SJCRH30 (cell line): ENCODE results near the gene TIAM1. TPM values are rescaled to one million over a fixed set of nuclear protein-coding genes. Genes with fewer than 3 reads are reported as not detected.
A peak's percentile ranks its signal among the peaks of the same experiment; 100 is the strongest.

Experiments
- DNase-seq, 2 experiments: peaks; one replicate each; pipeline ENCODE4 v3.0.0-alpha.2; 2015 to 2020
- H3K27ac ChIP-seq: fragments of 250-450 bp; sonication (Bioruptor Pico); 2 replicates; pipeline ENCODE4 v1.5.1; 2020; ENCODE audit warnings: mild to moderate bottlenecking, moderate library complexity
- H3K27me3 ChIP-seq: fragments of 250-450 bp; sonication (Bioruptor Pico); 2 replicates; pipeline ENCODE4 v1.5.1; 2020; ENCODE audit warnings: mild to moderate bottlenecking, moderate library complexity
- H3K36me3 ChIP-seq: fragments of 250-450 bp; sonication (Bioruptor Pico); 2 replicates; pipeline ENCODE4 v1.5.1; 2020; ENCODE audit warnings: mild to moderate bottlenecking, moderate library complexity
- H3K4me1 ChIP-seq: fragments of 250-450 bp; sonication (Bioruptor Pico); 2 replicates; pipeline ENCODE4 v1.5.1; 2020; ENCODE audit warnings: mild to moderate bottlenecking, moderate library complexity
- H3K4me3 ChIP-seq: fragments of 250-450 bp; sonication (Bioruptor Pico); 2 replicates; pipeline ENCODE4 v1.5.1; 2020; ENCODE audit warnings: mild to moderate bottlenecking, moderate library complexity
- H3K9me3 ChIP-seq: fragments of 250-450 bp; sonication (Bioruptor Pico); replicated peaks from 2 replicates; pipeline ENCODE4 v1.5.1; 2020; ENCODE audit warnings: mild to moderate bottlenecking, moderate library complexity
- total RNA-seq: library from RNA; depleted of rRNA; stranded (reverse); fragments of >200 nt; shearing (Covaris generic); gene quantifications from 2 replicates; pipeline ENCODE4 v1.2.3, GENCODE V29; 2014; rRNA removed

The TIAM1 gene, protein sequence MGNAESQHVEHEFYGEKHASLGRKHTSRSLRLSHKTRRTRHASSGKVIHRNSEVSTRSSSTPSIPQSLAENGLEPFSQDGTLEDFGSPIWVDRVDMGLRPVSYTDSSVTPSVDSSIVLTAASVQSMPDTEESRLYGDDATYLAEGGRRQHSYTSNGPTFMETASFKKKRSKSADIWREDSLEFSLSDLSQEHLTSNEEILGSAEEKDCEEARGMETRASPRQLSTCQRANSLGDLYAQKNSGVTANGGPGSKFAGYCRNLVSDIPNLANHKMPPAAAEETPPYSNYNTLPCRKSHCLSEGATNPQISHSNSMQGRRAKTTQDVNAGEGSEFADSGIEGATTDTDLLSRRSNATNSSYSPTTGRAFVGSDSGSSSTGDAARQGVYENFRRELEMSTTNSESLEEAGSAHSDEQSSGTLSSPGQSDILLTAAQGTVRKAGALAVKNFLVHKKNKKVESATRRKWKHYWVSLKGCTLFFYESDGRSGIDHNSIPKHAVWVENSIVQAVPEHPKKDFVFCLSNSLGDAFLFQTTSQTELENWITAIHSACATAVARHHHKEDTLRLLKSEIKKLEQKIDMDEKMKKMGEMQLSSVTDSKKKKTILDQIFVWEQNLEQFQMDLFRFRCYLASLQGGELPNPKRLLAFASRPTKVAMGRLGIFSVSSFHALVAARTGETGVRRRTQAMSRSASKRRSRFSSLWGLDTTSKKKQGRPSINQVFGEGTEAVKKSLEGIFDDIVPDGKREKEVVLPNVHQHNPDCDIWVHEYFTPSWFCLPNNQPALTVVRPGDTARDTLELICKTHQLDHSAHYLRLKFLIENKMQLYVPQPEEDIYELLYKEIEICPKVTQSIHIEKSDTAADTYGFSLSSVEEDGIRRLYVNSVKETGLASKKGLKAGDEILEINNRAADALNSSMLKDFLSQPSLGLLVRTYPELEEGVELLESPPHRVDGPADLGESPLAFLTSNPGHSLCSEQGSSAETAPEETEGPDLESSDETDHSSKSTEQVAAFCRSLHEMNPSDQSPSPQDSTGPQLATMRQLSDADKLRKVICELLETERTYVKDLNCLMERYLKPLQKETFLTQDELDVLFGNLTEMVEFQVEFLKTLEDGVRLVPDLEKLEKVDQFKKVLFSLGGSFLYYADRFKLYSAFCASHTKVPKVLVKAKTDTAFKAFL (N-terminal part only)
- 6.0 and 9.5 TPM in 2 replicates for total RNA-seq

- H3K27ac ChIP-seq: no peak within 1 kb of the TSS
- DNase-seq: peak; percentile 31 to 49
- H3K4me1 ChIP-seq: no peaks in the 10 kb centered on the region
- H3K4me3 ChIP-seq: peak within 1 kb of the TSS; percentile 57
- H3K27me3 ChIP-seq: no peaks in the 10 kb centered on the region
- H3K9me3 ChIP-seq: no peaks in the 10 kb centered on the region
- no peaks in the 10 kb centered on the region for H3K36me3 ChIP-seq
These were observed at the start of gene TIAM1 for GRCh38 chr21:31343680-31344480. Gene TIAM1, minus strand, starts transcription at chr21:31344261. Its CDS starts 77,289 bp downstream, at chr21:31266972.

GRCh38 chr21:31387560-31388186 is 43.6 kb upstream of the TIAM1 start:
- H3K27ac ChIP-seq: no peak overlapping the region
- H3K36me3 ChIP-seq: no peaks in the 10 kb centered on the region
- no peaks in the 10 kb centered on the region for H3K4me1 ChIP-seq
- H3K9me3 ChIP-seq: no peaks in the 10 kb centered on the region; the same call in 1 of the 2 replicates
- no peak for DNase-seq
- no peaks in the 10 kb centered on the region for H3K27me3 ChIP-seq
- H3K4me3 ChIP-seq: no peak overlapping the region

DNA sequence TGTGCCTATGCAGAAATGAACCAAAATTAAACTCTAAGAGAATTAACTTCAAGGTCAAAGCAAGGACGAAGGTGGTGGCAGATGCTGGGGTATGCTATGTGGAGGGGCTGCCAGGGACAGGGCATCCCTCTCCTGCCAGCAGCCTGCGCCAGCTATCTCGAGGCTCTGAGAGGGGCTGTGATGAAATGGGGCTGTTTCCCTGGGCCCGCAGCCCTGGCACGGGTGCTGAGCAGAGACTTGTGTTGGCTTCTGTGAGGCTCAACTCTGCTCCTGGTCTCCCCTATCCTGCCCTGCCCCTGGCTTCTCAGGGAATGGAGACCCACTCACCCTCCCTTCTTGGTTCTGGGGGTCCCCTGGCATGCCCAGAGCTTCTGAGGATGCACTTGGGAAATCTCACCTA is 41.9 kb upstream of the TIAM1 start:
- Histone ChIP-seq H3K4me1 (no peaks in the 10 kb centered on the region), H3K27me3 (no peaks in the 10 kb centered on the region), H3K9me3 (no peaks in the 10 kb centered on the region), H3K36me3 (no peaks in the 10 kb centered on the region), H3K27ac (no peak overlapping the region), H3K4me3 (no peak overlapping the region)
- DNase-seq: no peak

DNA sequence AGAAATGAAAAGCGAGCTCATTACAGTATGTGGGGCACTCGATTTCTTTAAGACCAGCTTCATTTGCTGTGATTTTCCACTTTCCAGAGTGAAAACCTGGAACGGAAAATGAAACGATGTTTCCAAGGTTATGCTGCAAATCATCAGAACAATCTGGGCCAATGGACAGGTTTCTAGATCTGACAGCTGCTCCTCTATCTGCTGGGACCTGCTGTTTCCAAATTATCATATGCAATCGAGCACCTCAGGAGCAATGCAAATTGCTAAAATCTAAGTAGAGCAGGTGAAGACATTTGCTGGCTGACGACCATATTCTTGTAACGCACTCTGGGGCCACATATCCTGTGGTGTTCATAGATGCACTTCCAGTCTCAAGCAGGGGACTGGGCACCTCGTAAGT is 39.7 kb upstream of the TIAM1 start:
- no peaks in the 10 kb centered on the region for H3K4me1 ChIP-seq
- no peaks in the 10 kb centered on the region for H3K36me3 ChIP-seq
- H3K27ac ChIP-seq: no peak overlapping the region
- DNase-seq: no peak
- no peaks in the 10 kb centered on the region for H3K9me3 ChIP-seq
- H3K4me3 ChIP-seq: no peak overlapping the region
- H3K27me3 ChIP-seq: no peaks in the 10 kb centered on the region

DNA sequence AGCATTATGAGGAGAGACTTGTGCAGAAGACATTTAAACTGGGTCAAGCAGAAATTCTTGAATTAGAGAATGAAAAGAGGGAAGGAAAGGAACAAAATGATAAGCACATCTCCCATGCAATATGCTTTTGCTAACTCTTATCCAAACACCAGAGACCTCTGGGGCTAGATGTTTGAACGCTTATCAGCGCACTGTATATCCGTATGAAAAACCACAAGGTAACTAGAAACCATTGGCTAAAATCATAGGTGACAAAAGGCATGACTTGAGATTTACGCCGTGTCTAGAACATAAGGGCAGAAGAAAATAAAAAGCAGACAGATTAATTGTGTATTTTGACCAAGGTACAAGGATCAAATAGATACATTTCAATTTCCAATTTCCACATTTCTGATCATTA is 38.0 kb upstream of the TIAM1 start:
- Histone ChIP-seq H3K4me3 (no peak overlapping the region), H3K36me3 (no peaks in the 10 kb centered on the region), H3K27ac (no peak overlapping the region), H3K27me3 (no peaks in the 10 kb centered on the region), H3K9me3 (no peaks in the 10 kb centered on the region), H3K4me1 (no peaks in the 10 kb centered on the region)
- no peak for DNase-seq

DNA sequence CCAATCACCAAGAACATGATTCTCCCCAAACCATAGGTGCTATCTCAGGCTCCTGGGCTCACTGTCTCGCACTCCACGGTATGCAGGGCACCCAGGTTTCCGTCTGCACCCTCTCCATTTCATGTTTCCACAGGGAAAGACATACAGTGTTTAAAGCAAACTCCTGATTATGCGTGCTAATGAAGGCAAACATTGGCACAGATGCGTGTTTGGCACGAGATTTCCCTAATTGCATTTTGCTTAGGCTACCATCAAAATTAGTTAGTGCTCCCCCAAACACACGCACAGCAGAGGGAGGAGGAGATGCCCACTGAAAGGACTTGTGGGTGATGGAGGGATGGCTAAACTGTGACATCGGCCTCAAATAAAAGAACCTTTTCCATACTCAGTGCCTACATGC is 32.2 kb upstream of the TIAM1 start:
- H3K9me3 ChIP-seq: no peaks in the 10 kb centered on the region
- H3K36me3 ChIP-seq: no peaks in the 10 kb centered on the region
- no peaks in the 10 kb centered on the region for H3K27me3 ChIP-seq
- no peaks in the 10 kb centered on the region; the same call in 1 of the 2 replicates for H3K4me1 ChIP-seq
- DNase-seq: no peak
- no peak overlapping the region for H3K4me3 ChIP-seq
- no peak overlapping the region for H3K27ac ChIP-seq

- no peaks in the 10 kb centered on the region for H3K36me3 ChIP-seq
- peak; percentile 25 to 64 for DNase-seq
- H3K27ac ChIP-seq: no peak overlapping the region
- H3K9me3 ChIP-seq: no peaks in the 10 kb centered on the region
- no peaks in the 10 kb centered on the region; the same call in 1 of the 2 replicates for H3K4me1 ChIP-seq
- no peaks in the 10 kb centered on the region for H3K27me3 ChIP-seq
- no peak overlapping the region for H3K4me3 ChIP-seq
These were observed 30.3 kb upstream of the TIAM1 start for GRCh38 chr21:31374395-31374794.

GRCh38 chr21:31372471-31372765 is 28.4 kb upstream of the TIAM1 start:
- Histone ChIP-seq H3K27ac (no peak overlapping the region), H3K4me1 (no peaks in the 10 kb centered on the region; the same call in 1 of the 2 replicates), H3K9me3 (no peaks in the 10 kb centered on the region), H3K27me3 (peaks cover under 1% of the 10 kb centered on the region; the same call in 1 of the 2 replicates), H3K36me3 (no peaks in the 10 kb centered on the region), H3K4me3 (no peak overlapping the region)
- DNase-seq: no peak

- Histone ChIP-seq H3K36me3 (no peaks in the 10 kb centered on the region), H3K4me3 (no peak overlapping the region), H3K27me3 (peaks cover 3% of the 10 kb centered on the region; the same call in 1 of the 2 replicates), H3K27ac (no peak overlapping the region), H3K4me1 (no peaks in the 10 kb centered on the region; the same call in 1 of the 2 replicates), H3K9me3 (no peaks in the 10 kb centered on the region)
- no peak for DNase-seq
These were observed 27.8 kb upstream of the TIAM1 start for GRCh38 chr21:31371715-31372470.

- Histone ChIP-seq H3K27me3 (peaks cover 3% of the 10 kb centered on the region; the same call in 1 of the 2 replicates), H3K27ac (no peak overlapping the region), H3K4me1 (no peaks in the 10 kb centered on the region; the same call in 1 of the 2 replicates), H3K36me3 (no peaks in the 10 kb centered on the region), H3K9me3 (no peaks in the 10 kb centered on the region), H3K4me3 (no peak overlapping the region)
- DNase-seq: no peak
These were observed 27.0 kb upstream of the TIAM1 start for GRCh38 chr21:31370893-31371544.

DNA sequence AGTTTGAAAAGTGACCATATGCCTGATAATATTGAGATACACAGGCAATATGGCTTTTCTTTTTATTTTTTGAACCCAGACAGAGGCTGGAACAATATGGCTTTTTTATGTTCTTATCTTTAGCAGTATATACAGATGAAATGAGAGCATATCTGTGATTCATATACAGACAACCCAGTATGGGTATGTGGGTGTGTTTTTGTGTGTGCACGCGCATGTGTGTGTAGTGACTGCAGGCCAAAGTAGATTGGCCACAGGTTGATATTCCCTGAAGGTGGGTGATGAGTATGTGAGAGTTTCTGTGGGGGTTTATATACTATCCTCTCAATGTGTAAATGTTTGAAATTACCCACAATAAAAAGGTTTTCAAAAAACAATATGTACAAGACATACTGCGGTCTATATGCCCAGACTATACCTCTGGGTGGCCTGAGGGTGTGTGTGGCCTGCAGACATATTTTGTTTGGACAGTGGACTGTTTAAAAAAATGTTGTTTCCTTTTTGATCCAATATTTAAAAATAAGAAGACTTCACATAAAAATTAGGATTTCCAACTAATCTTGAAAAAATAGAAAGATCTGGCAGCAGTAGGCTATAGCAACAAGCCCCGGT is 26.3 kb upstream of the TIAM1 start:
- no peaks in the 10 kb centered on the region for H3K36me3 ChIP-seq
- no peak overlapping the region for H3K27ac ChIP-seq
- peaks cover 3% of the 10 kb centered on the region; the same call in 1 of the 2 replicates for H3K27me3 ChIP-seq
- H3K9me3 ChIP-seq: no peaks in the 10 kb centered on the region
- no peak for DNase-seq
- H3K4me3 ChIP-seq: no peak overlapping the region
- H3K4me1 ChIP-seq: no peaks in the 10 kb centered on the region; the same call in 1 of the 2 replicates

GRCh38 chr21:31368361-31368760 is 24.3 kb upstream of the TIAM1 start:
- Histone ChIP-seq H3K9me3 (no peaks in the 10 kb centered on the region), H3K27me3 (peaks cover 3% of the 10 kb centered on the region; the same call in 1 of the 2 replicates)
- DNase-seq: no peak

More at GRCh38 chr21:31368361-31368760, 24.3 kb upstream of the TIAM1 start:
- Histone ChIP-seq H3K4me1 (no peaks in the 10 kb centered on the region), H3K4me3 (no peak overlapping the region), H3K27ac (no peak overlapping the region), H3K36me3 (no peaks in the 10 kb centered on the region)
